ENCODE measurements around the gene MYCT1. TPM values are rescaled to one million over a fixed set of nuclear protein-coding genes. Genes with fewer than 3 reads are reported as not detected.

MYCT1 gene
- total RNA-seq, 1 donor from 2014 or later, result 178 TPM

- peaks cover 17% of the 10 kb centered on the region for H3K4me1 Mint-ChIP-seq (ENCODE audit: unreplicated experiment)
Observed at GRCh38 chr6:152720974-152721373, 23.3 kb downstream of the MYCT1 start.

GRCh38 chr6:152721956-152722355 is 24.3 kb downstream of the MYCT1 start:
- DNase-seq (ENCODE audit: low spot score), result no peak
- Mint-ChIP-seq H3K9me3 (ENCODE audit: unreplicated experiment) (no peaks in the 10 kb centered on the region), H3K4me3 (ENCODE audit: unreplicated experiment) (peak overlapping the region; percentile 4), H3K36me3 (ENCODE audit: low read depth, unreplicated experiment) (peaks cover 46% of the 10 kb centered on the region), H3K4me1 (ENCODE audit: unreplicated experiment) (peaks cover 17% of the 10 kb centered on the region), H3K27me3 (ENCODE audit: unreplicated experiment) (no peaks in the 10 kb centered on the region), H3K27ac (ENCODE audit: unreplicated experiment) (no peak overlapping the region)
- no peak for TF ChIP-seq CTCF (IDR thresholded peaks at IDR 0.05; ENCODE audit: unreplicated experiment)

More at GRCh38 chr6:152720974-152721373, 23.3 kb downstream of the MYCT1 start:
- DNase-seq (ENCODE audit: low spot score), result no peak
- H3K9me3 Mint-ChIP-seq (ENCODE audit: unreplicated experiment), result no peaks in the 10 kb centered on the region
- peaks cover 48% of the 10 kb centered on the region for H3K36me3 Mint-ChIP-seq (ENCODE audit: low read depth, unreplicated experiment)
- no peak for TF ChIP-seq CTCF (IDR thresholded peaks at IDR 0.05; ENCODE audit: unreplicated experiment)
- peak overlapping the region; percentile 14 for H3K4me3 Mint-ChIP-seq (ENCODE audit: unreplicated experiment)
- peak overlapping the region; percentile 44 for H3K27ac Mint-ChIP-seq (ENCODE audit: unreplicated experiment)
- H3K27me3 Mint-ChIP-seq (ENCODE audit: unreplicated experiment), result no peaks in the 10 kb centered on the region

- H3K4me1 Mint-ChIP-seq (ENCODE audit: unreplicated experiment), result peaks cover 17% of the 10 kb centered on the region
- TF ChIP-seq CTCF (IDR thresholded peaks at IDR 0.05; ENCODE audit: unreplicated experiment), result no peak
Observed at GRCh38 chr6:152723398-152723797, 25.7 kb downstream of the MYCT1 start.

GRCh38 chr6:152726313-152726712 is 28.6 kb downstream of the MYCT1 start:
- TF ChIP-seq CTCF (IDR thresholded peaks at IDR 0.05; ENCODE audit: unreplicated experiment), result no peak
- H3K27me3 Mint-ChIP-seq (ENCODE audit: unreplicated experiment), result no peaks in the 10 kb centered on the region
- H3K9me3 Mint-ChIP-seq (ENCODE audit: unreplicated experiment), result no peaks in the 10 kb centered on the region
- H3K36me3 Mint-ChIP-seq (ENCODE audit: low read depth, unreplicated experiment), result peaks cover 25% of the 10 kb centered on the region
- peaks cover 4% of the 10 kb centered on the region for H3K4me1 Mint-ChIP-seq (ENCODE audit: unreplicated experiment)
- H3K4me3 Mint-ChIP-seq (ENCODE audit: unreplicated experiment), result no peak overlapping the region
- DNase-seq (ENCODE audit: low spot score), result no peak
- no peak overlapping the region for H3K27ac Mint-ChIP-seq (ENCODE audit: unreplicated experiment)

More at GRCh38 chr6:152723398-152723797, 25.7 kb downstream of the MYCT1 start:
- DNase-seq (ENCODE audit: low spot score), result no peak
- Mint-ChIP-seq H3K36me3 (ENCODE audit: low read depth, unreplicated experiment) (peaks cover 35% of the 10 kb centered on the region), H3K9me3 (ENCODE audit: unreplicated experiment) (no peaks in the 10 kb centered on the region), H3K4me3 (ENCODE audit: unreplicated experiment) (peak overlapping the region; percentile 66), H3K27me3 (ENCODE audit: unreplicated experiment) (no peaks in the 10 kb centered on the region), H3K27ac (ENCODE audit: unreplicated experiment) (no peak overlapping the region)

- Mint-ChIP-seq H3K4me1 (ENCODE audit: unreplicated experiment) (no peaks in the 10 kb centered on the region), H3K36me3 (ENCODE audit: low read depth, unreplicated experiment) (peaks cover 17% of the 10 kb centered on the region), H3K27me3 (ENCODE audit: unreplicated experiment) (no peaks in the 10 kb centered on the region), H3K4me3 (ENCODE audit: unreplicated experiment) (no peak overlapping the region), H3K9me3 (ENCODE audit: unreplicated experiment) (no peaks in the 10 kb centered on the region), H3K27ac (ENCODE audit: unreplicated experiment) (no peak overlapping the region)
- no peak for DNase-seq (ENCODE audit: low spot score)
- TF ChIP-seq CTCF (IDR thresholded peaks at IDR 0.05; ENCODE audit: unreplicated experiment), result no peak
Observed at GRCh38 chr6:152727507-152727906, 29.8 kb downstream of the MYCT1 start.
